ENCODE results near the gene TEF. TPM values are rescaled to one million over a fixed set of nuclear protein-coding genes. Genes with fewer than 3 reads are reported as not detected.

The TEF gene
- total RNA-seq, 4 donors from 2014 or later = 26.1 to 50.7 (median 37.0) TPM

GRCh38 chr22:41403532-41404318 is 22.0 kb downstream of the TEF start:
- TF ChIP-seq POLR2AphosphoS5 (IDR thresholded peaks at IDR 0.05) (peak; percentile 93), CTCF (IDR thresholded peaks at IDR 0.05) (peak in 3 of 4 experiments; percentile 98 to 99 (median 98)), POLR2A (IDR thresholded peaks at IDR 0.05) (no peak)
- peaks cover 0 to 13% of the 10 kb centered on the region in 2 donors for H3K36me3 ChIP-seq
- peak; percentile 96 for ATAC-seq
- no peaks in the 10 kb centered on the region for H3K9me3 ChIP-seq
- peaks cover 0 to 42% (median 17%) of the 10 kb centered on the region in 3 donors for H3K4me1 ChIP-seq
- H3K4me3 ChIP-seq = no peak overlapping the region
- 4 to 16% methylated on average over 8 of the region's 18 CpGs for WGBS, 2 donors (ENCODE audit: low coverage in 1 of 2)
- H3K27ac ChIP-seq = peak overlapping the region in 3 of 4 donors; percentile 63 to 73 (median 70)
- no peaks in the 10 kb centered on the region for H3K27me3 ChIP-seq

GRCh38 chr22:41405588-41405987 is 23.8 kb downstream of the TEF start:
- ATAC-seq = no peak
- H3K9me3 ChIP-seq = no peaks in the 10 kb centered on the region
- peak overlapping the region in 1 of 4 donors; percentile 40 for H3K27ac ChIP-seq
- 81 to 90% methylated on average over 3 to 4 of the region's 8 CpGs for WGBS, 2 donors (ENCODE audit: low coverage in 1 of 2)
- no peak overlapping the region for H3K4me3 ChIP-seq
- H3K4me1 ChIP-seq = peaks cover 5 to 60% (median 22%) of the 10 kb centered on the region in 3 donors
- no peak for TF ChIP-seq POLR2AphosphoS5 (IDR thresholded peaks at IDR 0.05)
- no peak for TF ChIP-seq EP300 (IDR thresholded peaks at IDR 0.05)
- TF ChIP-seq CTCF (IDR thresholded peaks at IDR 0.05) = no peak
- H3K36me3 ChIP-seq = no peaks in the 10 kb centered on the region
- no peaks in the 10 kb centered on the region for H3K27me3 ChIP-seq

- no peak for ATAC-seq
- Histone ChIP-seq H3K36me3 (no peaks in the 10 kb centered on the region), H3K4me1 (peaks cover 10 to 64% (median 30%) of the 10 kb centered on the region in 3 donors), H3K27ac (peak overlapping the region in 3 of 4 donors; percentile 20 to 100 (median 99)), H3K9me3 (no peaks in the 10 kb centered on the region), H3K27me3 (no peaks in the 10 kb centered on the region), H3K4me3 (no peak overlapping the region)
- TF ChIP-seq POLR2A (IDR thresholded peaks at IDR 0.05) (no peak), POLR2AphosphoS5 (IDR thresholded peaks at IDR 0.05) (no peak), EP300 (IDR thresholded peaks at IDR 0.05) (no peak), CTCF (IDR thresholded peaks at IDR 0.05) (no peak)
These were observed 24.7 kb downstream of the TEF start for GRCh38 chr22:41406410-41406809.

GRCh38 chr22:41407433-41407832 is 25.7 kb downstream of the TEF start:
- H3K4me1 ChIP-seq = peaks cover 16 to 64% (median 31%) of the 10 kb centered on the region in 3 donors
- ATAC-seq = no peak
- no peaks in the 10 kb centered on the region for H3K36me3 ChIP-seq
- TF ChIP-seq POLR2A (IDR thresholded peaks at IDR 0.05) (no peak), EP300 (IDR thresholded peaks at IDR 0.05) (no peak), CTCF (IDR thresholded peaks at IDR 0.05) (no peak), POLR2AphosphoS5 (IDR thresholded peaks at IDR 0.05) (no peak)
- H3K4me3 ChIP-seq = no peak overlapping the region
- peak overlapping the region in 3 of 4 donors; percentile 18 to 100 (median 99) for H3K27ac ChIP-seq
- H3K27me3 ChIP-seq = no peaks in the 10 kb centered on the region
- 40 to 76% methylated on average over 1 to 2 of the region's 3 CpGs for WGBS, 2 donors (ENCODE audit: low coverage in 1 of 2)
- H3K9me3 ChIP-seq = no peaks in the 10 kb centered on the region

- no peak overlapping the region for H3K4me3 ChIP-seq
- ATAC-seq = no peak
- H3K36me3 ChIP-seq = no peaks in the 10 kb centered on the region
- 76 to 100% methylated on average over 1 to 7 of the region's 8 CpGs for WGBS, 2 donors (ENCODE audit: low coverage in 1 of 2)
- TF ChIP-seq CTCF (IDR thresholded peaks at IDR 0.05) = no peak
- TF ChIP-seq EP300 (IDR thresholded peaks at IDR 0.05) = no peak
- TF ChIP-seq POLR2A (IDR thresholded peaks at IDR 0.05) = no peak
- no peak for TF ChIP-seq POLR2AphosphoS5 (IDR thresholded peaks at IDR 0.05)
- peaks cover 19 to 63% (median 31%) of the 10 kb centered on the region in 3 donors for H3K4me1 ChIP-seq
- H3K27me3 ChIP-seq = no peaks in the 10 kb centered on the region
- H3K27ac ChIP-seq = peak overlapping the region; percentile 2 to 100 (median 84)
- H3K9me3 ChIP-seq = no peaks in the 10 kb centered on the region
These were observed 26.9 kb downstream of the TEF start for GRCh38 chr22:41408665-41409064.
